A673 (cell line): ENCODE measurements around the gene TASOR. TPM values are rescaled to one million over a fixed set of nuclear protein-coding genes. Genes with fewer than 3 reads are reported as not detected.

ENCODE experiments used
- BruUV-seq: library from RNA; stranded (reverse); fragments of 400-500 nt; replicated peaks from 2 replicates; lab custom pipeline; 2021; lab: Mats Ljungman, UMichigan
- CTCF ChIA-PET: fragments of 300-600 bp; sonication (Branson Sonifier 250); formaldehyde crosslinking; loops from one replicate; lab custom pipeline; 2022; ENCODE audit warnings: antibody characterized with exemption; lab: Charles Lee
- POLR2A ChIA-PET: fragments of 300-600 bp; sonication (Branson Sonifier 250); formaldehyde crosslinking; loops from one replicate; lab custom pipeline; 2022; ENCODE audit warnings: antibody characterized with exemption; ENCODE audit not compliant: low non-redundant PET; lab: Charles Lee
- DNase-seq: peaks from one replicate; pipeline ENCODE4 v3.0.0-alpha.2; 2015; ENCODE audit warnings: low spot score
- H3K27ac ChIP-seq: fragments of 200-600 bp; sonication (generic); 2 replicates; pipeline ENCODE4 v1.5.1; 2016; ENCODE audit warnings: mixed run types, low read depth, mild to moderate bottlenecking, mixed read lengths, antibody characterized with exemption, low read length; ENCODE audit not compliant: poor library complexity, severe bottlenecking
- H3K27me3 ChIP-seq: fragments of 200-600 bp; sonication (generic); replicated peaks from 2 replicates; pipeline ENCODE4 v1.6.1; 2017; ENCODE audit warnings: mixed run types, low read depth, mild to moderate bottlenecking, mixed read lengths, antibody characterized with exemption, low read length; ENCODE audit not compliant: insufficient read depth, poor library complexity
- H3K36me3 ChIP-seq: fragments of 200-600 bp; sonication (generic); 2 replicates; pipeline ENCODE4 v1.6.1; 2016; ENCODE audit warnings: mixed run types, mild to moderate bottlenecking, mixed read lengths, antibody characterized with exemption, low read length; ENCODE audit not compliant: insufficient read depth, poor library complexity, severe bottlenecking
- H3K4me1 ChIP-seq: fragments of 200-600 bp; sonication (generic); 2 replicates; pipeline ENCODE4 v1.6.1; 2017; ENCODE audit warnings: mixed run types, mild to moderate bottlenecking, mixed read lengths, antibody characterized with exemption, low read length; ENCODE audit not compliant: insufficient read depth, poor library complexity, severe bottlenecking
- H3K4me3 ChIP-seq: fragments of 200-600 bp; sonication (generic); 2 replicates; pipeline ENCODE4 v1.5.1; 2016; ENCODE audit warnings: low read depth, mixed run types, mild to moderate bottlenecking, mixed read lengths, low read length; ENCODE audit not compliant: poor library complexity, severe bottlenecking
- H3K9me3 ChIP-seq: fragments of 200-600 bp; sonication (generic); 2 replicates; pipeline ENCODE4 v1.6.1; 2016; ENCODE audit warnings: mixed run types, low read depth, mild to moderate bottlenecking, mixed read lengths, antibody characterized with exemption, low read length; ENCODE audit not compliant: poor library complexity, severe bottlenecking
- CTCF ChIP-seq: fragments of 300-800, 200-600 bp; sonication (generic); conservative IDR thresholded peaks from 2 replicates; pipeline ENCODE4 v1.5.1; 2017; ENCODE audit warnings: low read depth, mild to moderate bottlenecking, antibody characterized with exemption, low read length, moderate library complexity, mixed read lengths
- EZH2 ChIP-seq: fragments of 200-600 bp; sonication (generic); IDR thresholded peaks from 2 replicates; pipeline ENCODE4 v1.6.1; 2017; ENCODE audit warnings: borderline replicate concordance, low read depth, mild to moderate bottlenecking, mixed read lengths, antibody characterized with exemption, low read length; ENCODE audit not compliant: poor library complexity, severe bottlenecking
- intact Hi-C: fragments of 100-400 bp; cut with micrococcal nuclease; formaldehyde crosslinking; loops from one replicate; pipeline ENCODE4 v1.10.0; 2022; ENCODE audit not compliant: unreplicated experiment
- total RNA-seq: library from RNA; stranded (reverse); gene quantifications from 2 replicates; pipeline ENCODE4 v1.2.3, GENCODE V29; 2021

The TASOR gene
- total RNA-seq, 1 experiment from 2014 or later: 29.0 TPM

DNA sequence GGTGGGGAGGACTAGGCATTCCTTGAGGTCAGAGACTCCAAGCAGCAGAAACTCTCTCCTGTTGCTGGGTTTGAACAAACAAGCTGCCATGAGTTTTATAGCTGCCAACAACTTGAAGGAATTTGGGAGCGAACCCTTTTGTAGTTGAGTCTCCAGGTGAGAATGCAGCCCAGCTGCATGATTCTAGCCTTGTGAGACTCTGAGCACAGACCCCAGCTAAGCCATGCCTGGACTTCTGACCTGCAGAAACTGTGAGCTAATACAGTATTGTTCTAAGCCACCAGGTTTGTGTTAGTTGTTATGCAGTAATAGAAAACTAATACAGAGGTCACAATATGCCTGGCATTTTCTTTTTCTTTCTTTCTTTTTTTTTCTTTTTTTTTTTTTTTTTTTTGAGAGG lies 6.2 kb upstream of the TASOR start:
- intact Hi-C loops: no loop called here
- Histone ChIP-seq H3K27ac (no peak overlapping the region), H3K4me1 (no peaks in the 10 kb centered on the region), H3K4me3 (no peak overlapping the region), H3K36me3 (no peaks in the 10 kb centered on the region), H3K27me3 (no peaks in the 10 kb centered on the region), H3K9me3 (no peaks in the 10 kb centered on the region)
- no TSS peak for BruUV-seq
- ChIA-PET POLR2A (no interaction called here), CTCF (no interaction called here)
- DNase-seq: no peak
- TF ChIP-seq CTCF (no peak), EZH2 (no peak)

GRCh38 chr3:56688191-56688590 lies 5.1 kb upstream of the TASOR start:
- CTCF ChIA-PET: no interaction called here

GRCh38 chr3:56684029-56684428 lies 964 bp upstream of the TASOR start:
- intact Hi-C loops: no loop called here
- ChIA-PET CTCF (no interaction called here), POLR2A (no interaction called here)
- Histone ChIP-seq H3K27me3 (no peaks in the 10 kb centered on the region), H3K4me3 (no peak overlapping the region), H3K27ac (no peak overlapping the region), H3K4me1 (no peaks in the 10 kb centered on the region), H3K9me3 (peaks cover 7% of the 10 kb centered on the region), H3K36me3 (no peaks in the 10 kb centered on the region)
- TF ChIP-seq CTCF: no peak
- TF ChIP-seq EZH2: no peak
- BruUV-seq: TSS peak; percentile 34
- DNase-seq: no peak

More at GRCh38 chr3:56688191-56688590, 5.1 kb upstream of the TASOR start:
- Histone ChIP-seq H3K9me3 (peaks cover 7% of the 10 kb centered on the region), H3K36me3 (no peaks in the 10 kb centered on the region), H3K27me3 (no peaks in the 10 kb centered on the region), H3K27ac (no peak overlapping the region), H3K4me1 (no peaks in the 10 kb centered on the region), H3K4me3 (no peak overlapping the region)
- POLR2A ChIA-PET: no interaction called here
- intact Hi-C loops: no loop called here
- no peak for TF ChIP-seq EZH2
- TF ChIP-seq CTCF: no peak
- no TSS peak for BruUV-seq
- no peak for DNase-seq
